ENCODE results near the gene TOP3A.

DNA sequence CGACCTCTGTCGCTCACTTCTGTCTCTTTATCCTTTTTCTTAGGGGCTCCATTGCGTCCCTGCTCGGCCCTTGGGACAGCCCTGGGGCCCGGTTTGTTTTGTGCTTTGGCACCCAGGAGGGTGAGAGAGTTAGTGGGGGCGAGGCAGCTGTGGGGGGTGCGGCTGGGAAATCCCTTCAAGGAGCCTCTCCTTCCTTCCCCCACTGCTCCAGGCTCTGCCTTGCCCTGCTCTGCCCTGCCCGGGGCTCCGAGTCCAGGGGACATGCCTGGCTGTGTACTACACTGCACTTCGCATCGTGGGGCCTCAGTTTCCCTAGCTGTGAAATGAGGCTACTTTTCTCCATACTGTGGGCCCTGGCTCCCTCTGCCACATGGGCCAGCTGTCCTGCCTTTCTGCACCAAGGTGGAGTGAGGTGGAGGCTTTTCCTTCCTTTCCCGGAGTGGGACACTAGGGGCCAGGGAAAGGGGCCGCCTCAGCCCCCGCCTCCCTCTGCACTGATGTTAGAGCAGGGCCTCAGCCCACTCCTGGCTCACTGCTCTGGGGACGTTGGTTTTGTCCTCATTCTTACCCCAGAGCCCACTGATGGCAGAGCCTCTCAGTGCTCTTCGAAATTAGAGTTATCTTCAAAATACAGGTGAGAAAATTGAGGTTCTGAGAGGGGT lies 88.4 kb downstream of the TOP3A start:
- TF ChIP-seq SPI1 (IDR thresholded peaks at IDR 0.05; ENCODE audit: low read depth, low read length) (no peak), POLR2A (IDR thresholded peaks at IDR 0.05; ENCODE audit: low read depth, low read length) (no peak), TAF1 (IDR thresholded peaks at IDR 0.05; ENCODE audit: low read depth, low read length) (no peak), POLR2AphosphoS5 (IDR thresholded peaks at IDR 0.05; ENCODE audit: low read depth, low read length) (no peak)

All from GM12891 (cell line).